Activated naive CD4-positive, alpha-beta T cell treated with Interleukin-2 at 50 U/mL for 16 hours (primary cell): Measurements from ENCODE around the gene ASB14.
"Not testable (repeated sequence)": the region's sequence is repeated elsewhere in the genome, so short reads cannot be mapped to it uniquely, and the experiment has no call there.

ENCODE experiments used
- DNase-seq: peaks from one replicate; pipeline ENCODE4 v3.0.0-alpha.2; 2020

ASB14 gene

DNA sequence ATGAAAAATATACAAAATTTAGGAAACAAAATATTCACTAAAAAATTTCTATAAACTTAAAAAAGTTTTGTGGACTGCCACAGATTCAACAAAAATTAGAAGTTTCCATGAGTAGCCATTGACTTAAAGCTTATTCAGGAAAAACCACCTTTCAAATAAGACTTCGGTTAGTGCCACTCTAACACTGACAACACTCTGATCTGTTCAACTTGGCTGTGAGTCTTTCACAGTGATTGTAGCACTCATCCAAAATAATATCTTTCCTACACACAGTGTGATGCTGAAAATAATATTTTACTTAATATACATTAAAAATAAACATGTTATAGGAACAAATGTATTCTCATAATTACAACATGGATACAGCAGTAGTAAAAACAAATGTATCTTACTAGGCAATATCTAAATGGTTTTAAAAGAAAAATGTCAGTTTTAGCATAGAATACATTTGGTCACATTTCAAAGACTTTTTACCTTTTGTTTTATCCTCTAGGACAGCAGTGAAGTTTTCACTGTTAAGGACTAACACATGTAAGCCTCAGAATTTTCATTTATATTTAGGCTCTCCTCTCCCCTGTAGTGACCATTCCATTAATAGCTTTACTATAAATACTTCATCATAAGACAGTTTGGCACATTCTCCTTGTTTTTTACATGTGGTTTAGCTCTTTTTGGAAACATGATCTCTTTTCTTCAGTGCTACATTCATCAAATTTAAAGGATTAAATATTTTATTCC is at the start of gene ASB14:
Gene ASB14 (minus strand): TSS at position 527 of the 738 bp plus-strand sequence. CDS start 652 bp downstream, outside the sequence.
- no peak for DNase-seq

DNA sequence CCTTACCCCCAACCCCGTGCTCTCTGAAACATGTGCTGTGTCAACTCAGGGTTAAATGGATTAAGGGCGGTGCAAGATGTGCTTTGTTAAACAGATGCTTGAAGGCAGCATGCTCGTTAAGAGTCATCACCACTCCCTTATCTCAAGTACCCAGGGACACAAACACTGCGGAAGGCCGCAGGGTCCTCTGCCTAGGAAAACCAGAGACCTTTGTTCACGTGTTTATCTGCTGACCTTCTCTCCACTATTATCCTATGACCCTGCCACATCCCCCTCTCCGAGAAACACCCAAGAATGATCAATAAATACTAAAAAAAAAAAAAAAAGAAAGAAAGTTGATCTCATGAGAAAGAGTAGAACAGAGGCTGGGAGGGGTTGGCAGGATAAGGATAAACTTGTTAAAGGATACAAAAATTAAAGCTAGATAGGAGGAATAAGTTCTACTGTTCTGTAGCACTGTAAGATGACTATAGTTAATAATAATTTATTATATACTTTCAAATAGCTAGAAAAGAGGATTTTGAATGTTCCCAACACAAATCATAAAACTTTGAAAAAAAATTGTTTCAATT is 46.7 kb upstream of the ASB14 start:
- not testable (repeated sequence) for DNase-seq

DNA sequence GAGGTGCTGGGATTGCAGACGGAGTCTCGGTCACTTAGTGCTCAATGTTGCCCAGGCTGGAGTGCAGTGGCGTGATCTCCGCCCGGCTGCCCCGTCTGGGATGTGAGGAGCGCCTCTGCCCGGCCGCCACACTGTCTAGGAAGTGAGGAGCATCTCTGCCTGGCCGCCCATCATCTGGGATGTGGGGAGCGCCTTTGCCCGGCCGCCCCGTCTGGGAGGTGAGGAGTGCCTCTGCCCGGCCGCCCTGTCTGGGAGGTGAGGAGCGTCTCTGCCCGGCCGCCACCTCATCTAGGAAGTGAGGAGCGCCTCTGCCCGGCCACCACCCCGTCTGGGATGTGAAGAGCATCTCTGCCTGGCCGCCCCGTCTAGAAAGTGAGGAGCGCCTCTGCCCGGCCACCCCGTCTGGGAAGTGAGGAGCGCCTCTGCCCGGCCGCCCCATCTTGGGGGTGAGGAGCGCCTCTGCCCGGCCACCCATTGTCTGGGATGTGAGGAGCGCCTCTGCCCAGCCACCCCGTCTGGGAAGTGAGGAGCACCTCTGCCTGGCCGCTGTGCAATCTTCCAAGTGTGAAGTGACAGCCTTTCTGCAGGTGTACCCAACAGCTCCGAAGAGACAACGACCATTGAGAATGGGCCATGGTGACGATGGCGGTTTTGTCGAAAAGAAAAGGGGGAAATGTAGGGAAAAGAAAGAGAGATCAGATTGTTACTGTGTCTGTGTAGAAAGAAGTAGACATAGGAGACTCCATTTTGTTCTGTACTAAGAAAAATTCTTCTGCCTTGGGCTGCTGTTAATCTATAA is 46.0 kb upstream of the ASB14 start:
- not testable (repeated sequence) for DNase-seq

- no peak for DNase-seq
Measured at GRCh38 chr3:57335283-57335938, 42.9 kb upstream of the ASB14 start.

DNA sequence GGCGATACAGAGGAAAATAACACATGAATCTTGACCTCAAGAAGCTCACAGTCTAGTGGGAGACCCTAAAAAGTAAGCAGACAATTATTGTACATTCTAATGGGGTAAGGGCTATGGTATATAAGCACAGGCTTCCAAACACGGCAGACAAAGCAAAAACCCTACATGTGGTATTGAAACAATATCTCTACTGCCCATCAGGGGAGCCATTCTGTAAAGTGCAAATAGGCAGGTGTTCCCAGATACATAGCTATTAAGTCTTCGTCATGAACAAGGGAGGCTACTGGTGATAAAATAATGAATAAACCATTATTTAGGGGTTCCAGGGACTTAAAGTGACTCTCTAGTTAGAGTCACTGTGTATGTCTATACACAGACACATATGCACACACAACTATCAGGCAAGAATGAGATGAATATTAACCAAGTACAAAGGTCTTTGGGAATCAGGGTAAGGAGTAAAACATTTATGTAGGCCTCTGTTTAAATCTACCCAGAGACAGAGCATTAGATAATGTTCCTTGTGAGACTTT is 38.7 kb upstream of the ASB14 start:
- DNase-seq, result no peak

GRCh38 chr3:57326498-57326897 is 34.0 kb upstream of the ASB14 start:
- not testable (repeated sequence) for DNase-seq

GRCh38 chr3:57314204-57314603 is 21.7 kb upstream of the ASB14 start:
- DNase-seq, result no peak

GRCh38 chr3:57309769-57310360 is 17.4 kb upstream of the ASB14 start:
- DNase-seq, result no peak

DNA sequence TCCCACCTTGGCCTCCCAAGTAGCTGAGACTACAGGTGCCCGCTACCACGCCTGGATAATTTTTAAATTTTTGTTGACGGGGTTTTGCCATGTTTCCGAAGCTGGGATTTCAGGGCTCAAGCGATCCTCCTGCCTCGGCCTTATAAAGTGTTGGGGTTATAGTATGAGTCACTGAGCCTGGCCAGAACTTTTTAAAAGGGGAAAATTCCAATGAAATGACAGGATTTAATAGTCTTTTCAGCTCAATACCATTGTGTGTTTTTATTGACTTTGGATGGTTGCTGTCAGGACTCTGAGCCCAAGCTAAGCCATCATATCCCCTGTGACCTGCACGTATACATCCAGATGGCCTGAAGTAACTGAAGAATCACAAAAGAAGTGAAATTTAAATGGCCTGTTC is 11.0 kb upstream of the ASB14 start:
- not testable (repeated sequence) for DNase-seq

GRCh38 chr3:57298041-57298440 is 5.6 kb upstream of the ASB14 start:
- DNase-seq, result no peak

- no peak for DNase-seq
Measured at GRCh38 chr3:57292897-57293526, 527 bp upstream of the ASB14 start.

- no peak for DNase-seq
Measured at GRCh38 chr3:57288403-57288802, 4.1 kb downstream of the ASB14 start.

DNA sequence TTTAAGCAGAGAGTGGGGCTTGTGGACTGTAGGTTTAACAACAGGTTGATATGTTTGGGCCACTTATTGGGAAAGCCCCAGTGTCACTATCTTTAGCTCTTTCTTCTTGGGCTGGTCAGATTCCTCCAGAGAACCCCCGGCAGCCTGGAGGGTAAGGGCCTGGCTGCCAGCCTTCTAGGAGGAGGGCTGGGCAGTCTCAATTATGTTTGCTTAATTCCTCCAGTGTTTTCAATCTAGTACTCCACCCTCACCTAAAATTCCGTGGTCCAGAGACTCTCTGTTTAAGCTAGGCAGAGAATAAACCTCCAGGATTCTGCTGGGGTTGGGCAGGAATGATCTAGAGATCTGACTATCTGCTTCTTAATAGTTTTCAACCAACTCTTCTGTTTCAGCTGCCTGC is 5.3 kb downstream of the ASB14 start:
- no peak for DNase-seq

DNA sequence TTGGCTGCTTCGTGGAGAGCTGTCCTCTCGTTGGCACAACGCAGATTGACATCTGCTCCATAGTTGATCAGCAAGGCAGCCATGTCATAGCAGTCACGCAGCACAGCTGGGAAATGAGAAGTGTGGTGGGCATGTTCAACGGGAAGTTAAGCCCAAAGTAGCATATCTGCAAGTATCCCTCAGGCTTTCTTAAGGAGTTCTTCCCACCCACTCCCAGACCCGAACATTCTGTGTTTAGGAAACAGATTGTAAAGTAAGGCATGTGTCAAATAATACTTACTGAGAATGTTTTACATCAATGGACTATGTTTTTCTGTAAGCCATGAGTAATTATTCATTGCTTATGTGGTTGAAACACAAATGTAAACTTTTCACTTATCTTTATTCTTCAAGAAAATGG is 9.2 kb downstream of the ASB14 start:
- DNase-seq, result no peak

DNA sequence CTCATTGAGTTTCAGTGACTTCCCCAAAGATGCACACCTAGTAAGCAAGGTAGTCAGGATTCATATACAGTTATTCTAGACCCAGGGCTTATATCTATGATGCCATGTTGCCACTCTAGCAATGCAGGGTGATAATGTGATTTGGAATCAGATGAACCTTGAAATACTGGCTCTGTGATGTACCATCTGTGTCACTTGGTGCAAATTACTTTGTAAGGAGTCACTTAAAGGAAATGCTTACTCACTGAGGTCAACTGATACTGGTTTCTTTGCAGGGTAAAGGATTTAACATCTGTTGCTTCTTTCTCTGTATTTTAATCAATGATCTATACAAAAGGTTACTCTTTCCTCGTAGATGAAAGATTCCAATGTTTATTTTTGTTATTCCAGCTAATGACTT is 10.8 kb downstream of the ASB14 start:
- DNase-seq, result no peak

- no peak for DNase-seq
Measured at GRCh38 chr3:57279685-57280084, 12.8 kb downstream of the ASB14 start.

DNA sequence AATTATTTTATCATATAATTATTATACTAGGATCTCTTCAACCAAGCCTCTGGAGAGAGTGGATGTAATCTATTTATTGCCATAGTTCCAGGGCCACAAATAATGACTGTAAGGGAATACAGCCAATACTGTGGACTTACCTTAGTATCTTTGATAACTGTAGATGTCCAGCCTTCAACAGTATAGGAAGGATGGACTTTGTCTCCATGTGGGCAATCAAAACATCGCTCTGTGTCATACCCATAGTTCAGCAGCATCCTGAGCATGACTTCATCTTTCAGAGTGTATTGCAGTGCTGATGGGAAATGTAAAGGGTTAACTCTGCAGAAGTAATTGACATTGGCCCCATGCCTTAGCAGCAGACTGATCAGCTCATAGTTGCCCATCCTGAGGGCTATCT is 14.2 kb downstream of the ASB14 start:
- DNase-seq, result no peak

DNA sequence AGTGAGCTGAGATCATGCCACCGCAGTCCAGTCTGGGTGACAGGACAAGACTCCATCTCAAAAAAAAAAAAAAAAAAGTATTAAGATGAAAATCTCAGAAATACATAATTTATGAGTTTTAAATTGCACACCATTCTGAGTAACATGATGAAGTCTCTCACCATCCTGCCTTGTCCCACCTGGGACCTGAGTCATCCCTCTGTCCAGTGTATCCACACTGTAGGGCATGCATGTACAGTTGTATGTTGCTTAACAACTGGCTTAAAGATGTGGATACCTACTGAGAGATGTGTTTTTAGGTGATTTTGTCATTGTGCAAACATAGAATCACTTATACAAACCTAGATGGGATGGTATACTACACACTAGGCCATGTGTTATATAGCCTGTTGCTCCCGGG is 17.1 kb downstream of the ASB14 start:
- no peak for DNase-seq

- DNase-seq, result no peak
Measured at GRCh38 chr3:57274845-57275244, 17.6 kb downstream of the ASB14 start.

DNA sequence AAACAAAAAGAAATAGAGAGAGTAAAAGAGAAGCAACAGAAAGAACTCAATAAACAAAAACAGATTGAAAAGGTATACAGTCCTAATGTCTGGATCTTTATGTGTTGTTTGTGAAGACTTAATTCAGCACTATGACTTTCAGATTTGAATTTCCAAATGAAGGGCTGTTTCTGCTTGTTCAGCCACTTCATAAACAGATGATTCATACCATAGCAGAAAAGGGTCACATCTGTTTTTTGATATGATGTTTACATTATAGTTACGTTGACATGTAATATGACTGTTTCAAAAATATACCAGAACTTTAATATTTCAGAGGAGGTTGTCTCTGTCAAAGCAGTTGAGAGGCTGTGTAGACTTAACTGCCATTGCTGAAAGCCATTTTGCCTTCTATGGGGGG is 24.1 kb downstream of the ASB14 start:
- DNase-seq, result no peak

DNA sequence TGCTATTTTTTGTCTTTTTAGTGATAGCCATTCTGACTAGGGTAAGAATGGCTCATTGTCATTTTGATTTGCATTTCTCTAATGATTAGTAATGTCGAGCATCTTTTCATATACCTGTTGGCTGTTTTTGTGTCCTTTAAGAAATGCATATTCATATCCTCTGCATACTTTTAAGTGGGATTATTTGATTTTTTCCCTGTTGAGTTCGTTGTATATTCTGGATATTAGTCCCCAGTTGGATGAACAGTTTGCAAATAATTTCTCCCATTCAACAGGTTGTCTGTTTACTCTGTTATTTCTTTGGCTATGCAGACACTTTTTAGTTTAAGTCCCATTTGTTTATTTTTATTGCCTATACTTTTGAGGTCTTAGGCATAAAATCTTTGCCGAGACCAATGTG is 30.6 kb downstream of the ASB14 start:
- no peak for DNase-seq

DNA sequence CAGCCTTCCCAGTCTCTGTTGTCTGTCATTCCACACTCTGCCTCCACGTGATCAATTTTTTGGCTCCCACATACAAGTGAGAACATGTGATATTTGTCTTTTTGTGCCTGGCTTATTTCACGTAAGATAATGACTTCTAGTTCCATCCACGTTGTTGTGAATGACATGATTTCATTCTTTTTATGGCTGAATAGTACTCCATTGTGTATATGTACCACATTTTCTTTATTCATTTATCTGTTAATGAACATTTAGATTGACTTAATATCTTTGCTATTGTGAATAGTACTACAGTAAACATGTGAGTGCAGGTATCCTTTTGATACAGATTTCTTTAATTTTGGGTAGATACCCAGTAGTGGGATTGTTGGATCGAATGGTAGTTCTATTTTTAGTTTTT is 31.4 kb downstream of the ASB14 start:
- DNase-seq, result no peak
